GM19452 (cell line): ENCODE data around the gene MAB21L4.

Experiments used
- ATAC-seq: cut with Tn5 transposase; IDR thresholded peaks from one replicate; pipeline ENCODE4 v1.9.1; 2021; ENCODE audit not compliant: unreplicated experiment

Gene MAB21L4

GRCh38 chr2:240884745-240885144, 11.2 kb downstream of the MAB21L4 start:
- no peak for ATAC-seq

GRCh38 chr2:240884221-240884620, 11.7 kb downstream of the MAB21L4 start:
- ATAC-seq, result no peak

- no peak for ATAC-seq
These were observed 14.0 kb downstream of the MAB21L4 start for GRCh38 chr2:240881913-240882312.

- no peak for ATAC-seq
These were observed 16.9 kb downstream of the MAB21L4 start for GRCh38 chr2:240879105-240879504.

- no peak for ATAC-seq
These were observed 17.5 kb downstream of the MAB21L4 start for GRCh38 chr2:240878341-240878936.

GRCh38 chr2:240877460-240878340, 18.3 kb downstream of the MAB21L4 start:
- ATAC-seq, result no peak

- no peak for ATAC-seq
These were observed 19.3 kb downstream of the MAB21L4 start for GRCh38 chr2:240876475-240877251.

GRCh38 chr2:240876035-240876474, 19.9 kb downstream of the MAB21L4 start:
- ATAC-seq, result no peak

- ATAC-seq, result no peak
These were observed 20.5 kb downstream of the MAB21L4 start for GRCh38 chr2:240875228-240876034.

- no peak for ATAC-seq
These were observed 21.2 kb downstream of the MAB21L4 start for GRCh38 chr2:240874715-240875227.

- ATAC-seq, result no peak
These were observed 21.9 kb downstream of the MAB21L4 start for GRCh38 chr2:240873805-240874714.

- ATAC-seq, result no peak
These were observed 22.7 kb downstream of the MAB21L4 start for GRCh38 chr2:240873098-240873788.

GRCh38 chr2:240872317-240873097, 23.4 kb downstream of the MAB21L4 start:
- ATAC-seq, result no peak

- ATAC-seq, result no peak
These were observed 24.6 kb downstream of the MAB21L4 start for GRCh38 chr2:240871071-240871958.

GRCh38 chr2:240869956-240870875, 25.7 kb downstream of the MAB21L4 start:
- no peak for ATAC-seq
